Measurements from ENCODE around the gene AKT3. TPM values are rescaled to one million over a fixed set of nuclear protein-coding genes. Genes with fewer than 3 reads are reported as not detected.

AKT3 gene
- total and polyA plus RNA-seq, 2 of the 8 experiments (the other 6 are each of a cell fraction or from before 2014, with no cell fraction given), result 6.0 to 36.4 TPM

GRCh38 chr1:243763806-243764205 lies 86.2 kb downstream of the AKT3 start:
- no peaks in the 10 kb centered on the region for H3K79me1 ChIP-seq (ENCODE audit: low read depth, low read length)
- H3K56ac ChIP-seq (replicated peaks; ENCODE audit: insufficient read length, low read depth, low read length), result no peak overlapping the region
- 88% methylated on average over 5 of the region's 5 CpGs; no CpG with 5 or more reads in 1 of the 2 experiments for WGBS, 2 experiments (ENCODE audit: extremely low coverage in 1 of 2, insufficient coverage in 1 of 2, insufficient read length in 1 of 2, insufficient replicate concordance in 2 of 2, low coverage in 1 of 2, low lambda C conversion rate in 2 of 2, missing lambda C conversion rate in 1 of 2)
- no peak overlapping the region for H3K9ac ChIP-seq (replicated peaks in 1 of 4; ENCODE audit: extremely low read depth in 1 of 4, low read depth in 3 of 4, low read length in 3 of 4)
- no peaks in the 10 kb centered on the region for H3K9me3 ChIP-seq (ENCODE audit: insufficient read depth in 2 of 2, low read depth in 1 of 2, low read length in 1 of 2)
- no peak overlapping the region for H2BK12ac ChIP-seq (ENCODE audit: low read depth, low read length)
- H4K20me1 ChIP-seq (replicated peaks in 1 of 2; ENCODE audit: control insufficient read depth in 1 of 2, insufficient read depth in 2 of 2, low read length in 2 of 2), result peaks cover 0 to 2% of the 10 kb centered on the region in 2 experiments
- no peak overlapping the region for H2AFZ ChIP-seq (ENCODE audit: low read length)
- no peak overlapping the region for H3K18ac ChIP-seq (ENCODE audit: extremely low read depth, low read length)
- no peak for DNase-seq (ENCODE audit: low read depth in 1 of 2, low spot score in 2 of 2)
- H3K23ac ChIP-seq (ENCODE audit: insufficient read length), result no peak overlapping the region
- no peak overlapping the region for H2BK20ac ChIP-seq (ENCODE audit: low read length)
- no peak overlapping the region for H2AK5ac ChIP-seq (ENCODE audit: low read depth, low read length)
- H4K8ac ChIP-seq (ENCODE audit: extremely low read depth, insufficient read depth, low read length), result no peak overlapping the region
- H4K5ac ChIP-seq (ENCODE audit: insufficient read length, low read depth, low read length), result no peak overlapping the region
- H2BK15ac ChIP-seq (ENCODE audit: low read length), result no peak overlapping the region
- H3K4me1 ChIP-seq (replicated peaks in 1 of 4; ENCODE audit: control insufficient read depth in 3 of 4, insufficient read depth in 4 of 4, low read length in 3 of 4), result no peaks in the 10 kb centered on the region
- H3K27me3 ChIP-seq (replicated peaks in 1 of 4; ENCODE audit: control insufficient read depth in 3 of 4, extremely low read depth in 1 of 4, insufficient read depth in 3 of 4, low read length in 3 of 4), result no peaks in the 10 kb centered on the region
- no peak for FAIRE-seq
- ChIA-PET CTCF (ENCODE audit: partially characterized antibody) (interaction anchor here (1.1 kb wide), 1 partner anchor 12 kb away, joined by 4 read pairs; no protein-coding TSS in a partner anchor), POLR2A (ENCODE audit: partially characterized antibody) (no interaction called here)
- no peaks in the 10 kb centered on the region for H3K79me2 ChIP-seq (ENCODE audit: control insufficient read depth in 1 of 2, insufficient read depth in 2 of 2, low read length in 2 of 2)
- H3K4me3 ChIP-seq (ENCODE audit: extremely low read depth in 1 of 4, insufficient read depth in 2 of 4, low read depth in 3 of 4, low read length in 4 of 4), result no peak overlapping the region
- H3K36me3 ChIP-seq (ENCODE audit: control insufficient read depth in 2 of 4, insufficient read depth in 4 of 4, low read length in 3 of 4), result no peaks in the 10 kb centered on the region
- H4K91ac ChIP-seq (replicated peaks; ENCODE audit: insufficient read length, low read length), result no peak overlapping the region
- no peak overlapping the region for H3K4me2 ChIP-seq (ENCODE audit: insufficient read depth in 1 of 2, low read depth in 2 of 2, low read length in 2 of 2)
- H3K27ac ChIP-seq (ENCODE audit: low read depth, low read length), result no peak overlapping the region
- H2BK5ac ChIP-seq (ENCODE audit: low read depth, low read length), result no peak overlapping the region
- H3K14ac ChIP-seq (ENCODE audit: insufficient read length), result no peak overlapping the region
- no peaks in the 10 kb centered on the region for H3K23me2 ChIP-seq (ENCODE audit: low read depth, low read length)
- no peak overlapping the region for H3K4ac ChIP-seq (replicated peaks; ENCODE audit: insufficient read length, low read depth, low read length)
- H2BK120ac ChIP-seq (replicated peaks; ENCODE audit: low read depth, low read length), result no peak overlapping the region
- TF ChIP-seq CHD2 (IDR thresholded peaks at IDR 0.05; ENCODE audit: low read length), result no peak
- no peak for TF ChIP-seq FOSL1 (IDR thresholded peaks at IDR 0.05; ENCODE audit: insufficient read depth, low read depth, low read length)
- TF ChIP-seq ATF3 (IDR thresholded peaks at IDR 0.05; ENCODE audit: insufficient read depth, low read depth, low read length), result no peak
- TF ChIP-seq HDAC6 (IDR thresholded peaks at IDR 0.05; ENCODE audit: low read depth, low read length), result no peak
- no peak for TF ChIP-seq CTBP2 (IDR thresholded peaks at IDR 0.05; ENCODE audit: borderline replicate concordance, insufficient read depth, insufficient read length, low read length)
- TF ChIP-seq TEAD4 (IDR thresholded peaks at IDR 0.05; ENCODE audit: low read depth, low read length), result no peak
- no peak for TF ChIP-seq MAFK (IDR thresholded peaks at IDR 0.05; ENCODE audit: low read depth, low read length)
- TF ChIP-seq EP300 (IDR thresholded peaks at IDR 0.05; ENCODE audit: borderline replicate concordance in 1 of 2, low read depth in 2 of 2, low read length in 2 of 2), result no peak
- TF ChIP-seq TAF7 (optimal IDR thresholded peaks at IDR 0.05; ENCODE audit: borderline replicate concordance, low read depth, low read length), result no peak
- TF ChIP-seq JUN (IDR thresholded peaks at IDR 0.05; ENCODE audit: low read depth, low read length), result no peak
- no peak for TF ChIP-seq KDM5A (IDR thresholded peaks at IDR 0.05; ENCODE audit: low read length)

Data from H1 (cell line).